Erythroblast (primary cell): ENCODE results near the gene USP3.
A peak's percentile ranks its signal among the peaks of the same experiment; 100 is the strongest.

Source experiments
- DNase-seq, 2 experiments: peaks; one replicate each; lab custom pipeline; 2025; lab: John Stamatoyannopoulos, UW
- GATA1 ChIP-seq: IDR thresholded peaks from 2 replicates; pipeline ENCODE4 v1.6.1; 2011; ENCODE audit warnings: low read depth, mild to moderate bottlenecking, control low read depth, low read length, moderate library complexity
- POLR2A ChIP-seq: IDR thresholded peaks from 2 replicates; pipeline ENCODE4 v1.6.1; 2011; ENCODE audit warnings: mild to moderate bottlenecking, low read length

Gene USP3

GRCh38 chr15:63596676-63597037, 92.3 kb downstream of the USP3 start:
- TF ChIP-seq POLR2A (no peak), GATA1 (no peak)
- no peak for DNase-seq

GRCh38 chr15:63597038-63597790, 92.8 kb downstream of the USP3 start, which contains the start of gene FBXL22:
FBXL22 (plus strand) TSS chr15:63597387; CDS start chr15:63597393, 6 bp downstream.
- TF ChIP-seq GATA1: no peak
- no peak for TF ChIP-seq POLR2A
- DNase-seq: no peak

GRCh38 chr15:63597821-63598220, 93.4 kb downstream of the USP3 start:
- TF ChIP-seq POLR2A (no peak), GATA1 (no peak)
- DNase-seq: no peak

GRCh38 chr15:63598473-63599400, 94.3 kb downstream of the USP3 start:
- DNase-seq: no peak
- TF ChIP-seq POLR2A: peak; percentile 6
- TF ChIP-seq GATA1: no peak

- peak; percentile 37 to 54 for DNase-seq
- no peak for TF ChIP-seq POLR2A
- no peak for TF ChIP-seq GATA1
Observed at GRCh38 chr15:63599401-63600000, 95.1 kb downstream of the USP3 start.

GRCh38 chr15:63600001-63600615, 95.7 kb downstream of the USP3 start:
- no peak for DNase-seq
- TF ChIP-seq POLR2A (no peak), GATA1 (no peak)

GRCh38 chr15:63600616-63601025, 96.2 kb downstream of the USP3 start:
- peak; percentile 94 to 95 for DNase-seq

GRCh38 chr15:63601026-63601703, 96.8 kb downstream of the USP3 start:
- TF ChIP-seq GATA1: no peak
- TF ChIP-seq POLR2A: no peak
- peak; percentile 65 to 73 for DNase-seq

More at GRCh38 chr15:63600616-63601025, 96.2 kb downstream of the USP3 start:
- peak; percentile 90 for TF ChIP-seq POLR2A
- TF ChIP-seq GATA1: no peak

- TF ChIP-seq POLR2A (no peak), GATA1 (no peak)
Observed at GRCh38 chr15:63601704-63602185, 97.4 kb downstream of the USP3 start.

GRCh38 chr15:63602595-63602994, 98.2 kb downstream of the USP3 start:
- TF ChIP-seq POLR2A (no peak), GATA1 (no peak)
- no peak for DNase-seq

More at GRCh38 chr15:63601704-63602185, 97.4 kb downstream of the USP3 start:
- no peak for DNase-seq

GRCh38 chr15:63603516-63603915, 99.1 kb downstream of the USP3 start:
- TF ChIP-seq GATA1: no peak
- TF ChIP-seq POLR2A: no peak
- DNase-seq: no peak

GRCh38 chr15:63604281-63604680, 99.9 kb downstream of the USP3 start:
- no peak for TF ChIP-seq POLR2A
- TF ChIP-seq GATA1: no peak
- no peak for DNase-seq
